Measurements from ENCODE around the gene KCNE4.

KCNE4 gene, protein sequence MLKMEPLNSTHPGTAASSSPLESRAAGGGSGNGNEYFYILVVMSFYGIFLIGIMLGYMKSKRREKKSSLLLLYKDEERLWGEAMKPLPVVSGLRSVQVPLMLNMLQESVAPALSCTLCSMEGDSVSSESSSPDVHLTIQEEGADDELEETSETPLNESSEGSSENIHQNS

DNA sequence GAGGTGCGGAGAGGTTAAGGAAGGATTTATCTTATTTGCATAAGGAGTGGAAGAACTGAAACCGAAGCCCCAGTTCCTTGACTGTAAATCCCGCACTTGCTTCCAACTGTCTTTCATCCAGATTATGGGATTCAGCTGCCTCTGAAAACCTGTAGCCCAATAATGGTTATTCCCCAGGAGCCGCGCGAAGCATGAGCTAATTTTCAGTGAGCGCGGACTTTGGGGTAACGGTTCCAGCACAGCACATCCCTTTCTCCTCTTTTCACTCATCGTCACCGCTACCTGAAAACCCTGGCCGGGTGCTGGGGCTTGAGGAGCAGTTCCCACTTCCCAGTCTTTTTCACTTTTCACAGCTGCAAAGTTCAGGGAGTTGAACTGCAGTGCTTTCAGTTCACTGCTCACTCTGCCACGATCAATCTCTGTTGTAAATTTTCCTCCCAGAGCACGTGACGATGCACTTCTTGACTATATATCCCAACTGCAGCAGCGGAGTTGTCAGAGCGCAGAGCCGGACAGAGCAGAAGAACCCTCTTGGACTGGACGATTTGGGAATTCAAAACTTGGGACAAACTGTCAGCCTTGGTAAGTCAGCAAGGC lies at the start of gene KCNE4:
KCNE4 (plus strand) TSS at position 498 of the 597 bp plus-strand sequence. CDS start 641 bp downstream, outside the sequence.
- no peak for DNase-seq

DNA sequence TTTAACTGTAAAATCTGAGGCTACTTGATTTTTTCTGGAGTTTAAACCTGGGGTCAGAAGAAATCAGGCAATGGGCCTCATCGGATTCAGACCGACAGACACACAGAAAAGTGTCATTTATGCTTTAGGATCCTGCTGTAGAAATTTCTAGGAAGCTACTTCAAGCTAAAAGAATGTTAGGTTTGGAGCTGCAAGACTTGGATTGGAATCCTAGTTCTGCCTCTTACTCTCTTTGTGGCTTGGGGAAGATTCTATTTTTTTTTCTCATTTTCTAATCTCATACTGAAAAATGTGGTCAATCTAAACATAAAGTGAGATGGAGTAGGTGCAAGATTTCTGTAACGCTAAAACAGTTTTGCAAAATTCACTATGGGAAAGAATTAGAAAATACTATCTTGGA lies 48.8 kb upstream of the KCNE4 start:
- no peak for DNase-seq

DNA sequence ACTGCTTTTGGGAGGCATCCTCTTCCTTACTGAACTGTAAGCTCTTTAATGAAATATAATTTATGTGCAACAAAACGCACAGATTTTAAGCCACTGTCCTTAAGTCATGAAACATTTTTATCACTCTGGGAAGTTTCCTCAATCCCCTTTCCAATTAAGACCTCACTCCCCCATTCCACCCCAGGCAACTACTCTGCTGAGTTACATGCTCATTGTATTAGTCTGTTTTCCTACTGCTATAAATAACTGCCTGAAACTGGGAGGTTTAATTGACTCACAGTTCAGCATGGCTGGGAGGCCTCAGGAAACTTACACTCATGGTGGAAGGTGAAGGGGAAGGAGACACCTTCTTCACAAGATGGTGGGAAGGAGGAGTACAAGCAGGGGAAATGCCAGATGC lies 46.5 kb upstream of the KCNE4 start:
- DNase-seq, result no peak

DNA sequence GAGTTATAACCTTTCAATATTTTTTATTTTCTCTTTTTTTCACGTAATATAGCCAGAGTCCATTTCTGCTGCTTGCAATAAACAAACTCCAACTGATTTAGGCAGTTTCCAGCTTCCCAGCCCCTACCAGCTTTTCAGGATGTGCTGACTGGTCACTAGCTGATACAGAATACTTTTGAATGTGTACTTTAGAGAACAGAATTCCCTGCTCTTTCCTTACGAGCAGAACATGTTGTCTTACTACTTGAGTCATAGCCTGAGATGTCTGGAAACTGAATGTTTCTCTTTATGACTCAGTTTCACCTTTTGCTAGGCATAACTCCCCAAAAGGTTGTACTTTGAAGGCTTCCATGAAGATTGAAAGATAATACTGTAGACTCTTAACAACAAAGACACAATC lies 44.5 kb upstream of the KCNE4 start:
- no peak for DNase-seq

DNA sequence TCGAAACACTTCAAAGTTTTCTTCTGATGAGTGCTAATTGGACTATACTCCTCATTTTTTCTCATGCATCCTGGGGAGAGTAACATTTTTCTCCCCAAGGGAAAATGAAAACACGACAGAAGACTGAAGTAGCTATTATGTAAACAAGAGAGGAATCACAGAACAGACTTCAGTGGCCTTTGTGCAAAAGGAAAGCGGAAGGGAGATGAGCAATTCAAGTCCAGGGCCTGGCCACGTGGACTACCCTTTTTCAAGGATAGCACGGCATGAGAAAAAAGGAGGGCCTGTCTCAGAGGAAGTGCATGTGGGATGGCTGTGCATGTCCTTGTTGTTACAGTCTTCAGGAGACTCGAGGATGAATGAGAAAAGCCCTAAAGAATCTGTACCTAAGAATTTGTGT lies 43.8 kb upstream of the KCNE4 start:
- DNase-seq, result no peak

DNA sequence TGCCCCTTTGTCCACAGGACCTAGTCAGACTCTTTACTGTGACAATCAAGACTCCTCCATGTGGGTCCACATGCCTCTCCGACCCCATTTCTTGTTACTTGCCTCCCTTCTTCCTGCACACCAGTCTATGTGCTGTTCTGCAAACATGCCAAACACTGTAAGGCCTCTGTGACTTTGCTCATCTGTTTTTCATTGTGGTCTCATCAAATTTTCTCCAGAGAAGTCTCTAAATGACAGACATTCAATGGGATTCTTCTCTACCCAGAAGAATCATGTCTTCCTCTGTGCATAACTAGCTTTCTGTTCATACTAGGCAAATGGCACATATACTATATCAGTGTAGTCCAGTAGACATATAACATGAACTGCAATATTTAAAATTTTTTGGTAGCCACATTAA lies 43.0 kb upstream of the KCNE4 start:
- no peak for DNase-seq

DNA sequence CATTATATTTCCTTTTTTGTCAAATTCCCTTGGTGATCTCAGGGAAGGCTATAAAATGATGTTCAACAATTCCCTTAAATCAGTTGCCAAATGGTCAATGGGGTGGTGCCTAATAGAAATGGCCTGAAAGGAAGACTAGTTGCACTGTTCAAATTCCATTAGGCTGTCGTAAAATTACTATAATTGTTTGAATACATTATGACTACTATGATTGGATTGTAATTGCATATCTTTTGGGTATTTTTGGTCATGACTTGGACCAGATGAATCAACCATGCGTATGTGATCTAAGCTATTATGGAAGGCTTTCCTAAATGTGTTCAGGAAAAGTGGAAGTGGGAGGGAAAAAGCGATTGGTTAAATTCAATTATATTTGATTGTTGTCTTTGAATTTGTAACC lies 41.3 kb upstream of the KCNE4 start:
- DNase-seq, result no peak

DNA sequence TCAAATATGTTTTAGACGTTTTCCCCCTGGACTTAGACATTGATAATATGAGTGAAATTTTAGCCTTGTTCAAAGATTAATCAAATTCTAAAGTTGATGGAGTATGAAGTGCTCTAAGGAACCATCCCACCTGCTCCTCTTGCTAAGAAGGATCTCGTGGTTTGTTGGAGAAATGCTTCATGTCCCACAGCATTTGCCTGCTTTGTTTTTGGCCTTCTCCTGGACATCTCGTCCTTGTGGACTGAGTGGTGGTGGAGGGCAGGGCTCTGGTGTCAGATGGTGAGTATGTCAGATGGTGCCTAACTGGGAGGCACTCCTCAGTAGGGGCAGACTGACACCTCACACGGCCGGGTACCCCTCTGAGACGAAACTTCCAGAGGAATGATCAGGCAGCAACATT lies 39.7 kb upstream of the KCNE4 start:
- DNase-seq, result no peak

DNA sequence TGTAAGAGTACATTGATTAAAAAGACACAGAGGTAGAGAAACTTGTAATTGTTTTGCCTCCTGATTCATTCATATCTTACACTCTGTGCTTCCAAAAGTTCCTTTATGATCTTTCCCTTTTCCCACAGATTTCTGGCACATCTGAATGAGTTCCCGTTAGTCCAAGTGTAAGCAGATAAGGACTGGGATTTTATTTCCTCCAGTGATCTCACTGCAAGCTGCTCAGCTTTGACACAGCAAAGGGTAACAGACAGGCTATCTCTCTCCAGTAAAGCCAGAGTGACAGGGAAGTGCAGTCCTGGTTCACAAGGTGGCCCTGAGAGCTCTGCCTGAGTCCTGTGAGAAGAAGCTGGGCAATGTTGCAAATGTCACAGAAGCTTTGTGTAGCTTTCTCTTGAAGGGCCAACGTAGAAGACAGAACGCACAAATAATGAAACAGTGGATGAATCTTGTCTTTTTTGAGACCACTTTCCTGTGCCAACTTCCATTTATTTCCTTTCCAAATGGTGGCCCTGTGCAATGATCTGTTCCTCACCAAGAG lies 32.5 kb upstream of the KCNE4 start:
- no peak for DNase-seq

DNA sequence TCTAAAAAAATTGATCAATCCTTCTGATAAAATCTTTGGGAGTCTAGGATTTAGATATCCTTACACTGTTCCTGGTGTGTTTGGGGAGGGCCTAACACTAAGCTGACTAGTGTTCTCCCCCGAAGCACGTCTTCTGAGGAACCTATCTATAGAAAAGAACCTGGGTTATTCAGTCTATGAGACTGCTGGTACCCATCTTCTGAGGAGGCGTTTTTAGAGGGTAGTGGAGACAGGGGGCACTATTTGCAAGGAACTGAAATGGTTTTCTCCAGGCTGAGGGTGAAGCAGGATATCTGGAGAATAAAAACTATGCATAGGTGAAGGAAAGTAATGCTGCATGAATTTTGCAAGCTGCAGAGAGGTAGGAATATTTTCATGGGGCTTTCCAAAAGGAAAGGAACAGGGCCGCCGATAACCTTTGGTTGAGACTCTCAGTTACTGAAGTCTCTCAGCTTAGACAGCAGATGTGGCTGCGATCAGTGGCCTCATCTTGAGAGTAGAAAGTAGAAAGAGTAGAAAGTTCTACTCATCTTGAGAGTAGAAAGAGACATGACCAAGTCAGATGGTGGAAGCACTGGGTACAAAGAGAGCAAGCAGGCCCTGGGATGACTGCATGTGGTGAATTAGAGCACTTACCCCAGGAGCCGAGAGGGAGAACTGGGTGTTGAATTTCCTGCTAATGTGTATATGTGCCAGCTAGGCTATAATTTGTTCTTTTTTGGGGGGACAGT lies 31.8 kb upstream of the KCNE4 start:
- no peak for DNase-seq

DNA sequence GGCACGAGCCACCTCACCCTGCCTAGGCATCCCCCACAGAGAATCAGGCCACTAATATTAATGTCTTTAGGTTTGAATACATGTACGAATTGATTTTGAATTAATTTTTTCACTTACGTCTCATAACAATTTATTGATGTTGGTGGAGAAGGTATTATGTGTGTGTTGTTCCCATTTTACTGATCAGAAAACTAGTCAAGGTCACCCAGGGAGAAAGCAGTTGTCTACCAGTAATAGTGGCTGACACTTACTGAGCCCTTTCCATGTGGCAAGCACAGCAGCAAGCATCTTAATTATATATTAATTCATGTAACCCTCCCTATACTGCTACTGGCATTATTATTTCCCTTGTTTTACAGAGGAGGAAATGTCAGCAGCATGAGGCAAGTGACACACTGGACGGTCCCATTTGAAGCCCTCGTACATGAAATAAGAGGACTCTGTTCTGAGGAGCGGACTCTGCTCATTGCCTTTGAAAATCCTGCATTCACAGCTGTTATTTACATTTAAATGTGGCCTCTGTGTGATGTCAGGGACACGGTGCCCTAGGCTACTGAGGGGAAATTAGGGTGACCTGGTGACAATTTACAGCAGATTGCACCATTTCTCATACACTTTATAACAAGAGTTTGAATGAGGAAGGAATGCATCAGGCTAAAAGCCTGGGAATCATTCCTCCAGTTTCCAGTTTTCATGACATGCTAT lies 30.9 kb upstream of the KCNE4 start:
- no peak for DNase-seq

DNA sequence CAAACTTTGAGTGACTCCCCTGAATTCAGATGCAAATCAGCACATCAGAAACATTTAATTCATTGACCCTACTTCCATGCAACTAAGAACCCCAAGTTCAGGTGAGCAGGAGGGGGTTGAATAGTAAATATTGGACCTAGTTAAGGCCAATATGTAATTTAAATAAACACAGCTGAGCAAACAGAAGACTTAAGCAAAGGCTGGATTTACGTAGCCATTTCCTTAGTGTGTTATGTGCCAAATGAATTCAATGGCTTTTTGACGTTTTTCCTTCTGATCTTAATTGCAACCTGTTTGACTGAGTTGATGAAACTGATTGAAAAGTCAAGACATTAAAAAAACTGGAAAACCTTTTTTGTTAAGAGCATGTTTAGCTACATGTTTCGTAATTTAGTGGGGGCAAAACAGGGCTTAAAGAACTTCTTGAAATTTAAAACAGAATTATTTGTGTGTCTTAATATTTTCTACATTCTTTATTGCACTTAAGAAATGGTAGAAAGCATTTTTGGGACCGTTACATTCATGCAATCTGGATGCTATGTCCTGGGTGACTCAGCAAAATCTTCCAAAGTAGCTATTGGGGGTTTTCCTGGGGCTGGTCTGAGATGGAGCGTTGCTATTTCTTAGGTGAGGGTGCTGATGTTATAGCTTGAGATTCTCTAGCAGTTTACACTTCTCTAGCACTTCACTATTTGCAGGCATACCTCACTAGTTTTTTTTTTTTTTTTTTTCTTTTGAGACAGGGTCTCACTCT lies 25.5 kb upstream of the KCNE4 start:
- no peak for DNase-seq

DNA sequence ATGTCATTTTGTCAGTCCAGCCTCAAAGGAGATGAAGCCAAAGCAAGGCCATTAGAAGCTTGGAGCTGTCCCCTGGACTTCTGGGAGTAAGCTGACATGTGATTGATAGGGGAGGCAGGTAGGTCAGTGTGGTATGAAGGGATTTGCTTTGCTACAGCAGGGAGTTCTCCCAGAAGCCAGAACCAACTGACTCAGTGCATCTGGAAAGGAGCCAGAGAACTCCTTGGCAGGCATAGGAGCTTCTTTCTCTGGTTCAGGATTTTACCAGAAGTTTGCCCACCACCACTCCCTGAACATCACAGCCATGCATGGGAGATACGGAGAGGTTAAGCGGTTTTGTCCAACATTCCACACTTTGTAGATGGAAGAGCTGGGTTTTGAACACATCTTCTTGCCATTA lies 24.5 kb upstream of the KCNE4 start:
- no peak for DNase-seq

DNA sequence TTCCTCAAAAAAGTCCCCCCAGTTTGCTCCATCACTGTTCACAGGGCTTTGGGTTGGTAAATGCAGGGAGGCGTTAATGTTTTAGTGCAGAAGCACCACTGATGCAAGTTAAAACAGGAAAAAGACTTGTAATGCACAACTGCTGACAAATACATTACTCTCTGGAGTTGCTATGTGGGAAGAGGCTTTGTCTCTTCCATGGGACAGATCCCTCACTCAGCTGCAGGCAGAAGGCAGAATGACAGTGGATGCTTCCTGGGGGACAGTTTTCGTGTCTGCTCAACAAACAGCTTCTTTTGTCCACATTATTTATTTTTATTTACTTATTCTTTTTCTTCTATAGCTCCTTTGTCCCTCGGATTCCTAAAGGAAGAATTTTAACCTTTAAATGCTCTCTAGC lies 22.7 kb upstream of the KCNE4 start:
- DNase-seq, result no peak

DNA sequence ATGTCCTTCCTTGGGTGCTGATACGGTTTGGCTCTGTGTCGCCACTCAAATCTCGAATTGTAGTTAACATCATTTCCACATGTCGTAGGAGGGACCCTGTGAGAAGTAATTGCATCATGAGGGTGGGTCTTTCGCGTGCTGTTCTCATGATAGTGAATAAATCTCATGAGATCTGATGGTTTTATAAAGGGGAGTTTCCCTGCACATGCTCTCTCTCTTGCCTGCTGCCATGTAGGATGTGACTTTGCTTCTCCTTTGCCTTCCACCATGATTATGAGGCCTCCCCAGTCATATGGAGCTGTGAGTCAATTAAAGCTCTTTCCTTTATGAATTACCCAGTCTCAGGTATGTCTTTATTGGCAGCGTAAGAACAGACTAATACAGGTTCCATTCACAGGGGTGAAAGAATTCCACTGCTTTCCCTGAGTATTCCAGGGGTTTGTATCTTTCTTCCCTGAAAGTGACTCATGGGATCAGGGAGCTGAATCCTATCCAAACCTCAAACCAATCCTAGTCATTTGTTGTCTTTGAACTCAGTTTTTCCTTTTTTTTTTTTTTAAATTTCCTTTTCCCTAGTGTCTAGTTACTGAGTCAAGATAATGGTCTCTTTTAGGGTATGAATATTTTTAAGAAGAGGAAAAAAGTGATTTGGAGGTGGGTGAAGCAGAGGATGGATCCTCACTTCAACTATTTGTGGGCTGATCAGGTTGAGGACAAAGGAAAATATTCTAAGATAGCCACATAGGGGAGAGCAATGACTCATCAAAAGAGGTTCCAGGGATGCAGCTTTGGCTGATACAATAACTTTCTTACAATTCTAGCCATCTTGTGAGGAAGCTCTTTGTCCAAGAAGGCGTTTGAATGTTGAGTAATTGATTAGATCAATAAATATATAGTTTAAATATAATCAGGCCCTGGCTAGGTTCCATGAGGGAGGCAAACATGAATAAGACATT lies 19.5 kb upstream of the KCNE4 start:
- DNase-seq, result no peak

DNA sequence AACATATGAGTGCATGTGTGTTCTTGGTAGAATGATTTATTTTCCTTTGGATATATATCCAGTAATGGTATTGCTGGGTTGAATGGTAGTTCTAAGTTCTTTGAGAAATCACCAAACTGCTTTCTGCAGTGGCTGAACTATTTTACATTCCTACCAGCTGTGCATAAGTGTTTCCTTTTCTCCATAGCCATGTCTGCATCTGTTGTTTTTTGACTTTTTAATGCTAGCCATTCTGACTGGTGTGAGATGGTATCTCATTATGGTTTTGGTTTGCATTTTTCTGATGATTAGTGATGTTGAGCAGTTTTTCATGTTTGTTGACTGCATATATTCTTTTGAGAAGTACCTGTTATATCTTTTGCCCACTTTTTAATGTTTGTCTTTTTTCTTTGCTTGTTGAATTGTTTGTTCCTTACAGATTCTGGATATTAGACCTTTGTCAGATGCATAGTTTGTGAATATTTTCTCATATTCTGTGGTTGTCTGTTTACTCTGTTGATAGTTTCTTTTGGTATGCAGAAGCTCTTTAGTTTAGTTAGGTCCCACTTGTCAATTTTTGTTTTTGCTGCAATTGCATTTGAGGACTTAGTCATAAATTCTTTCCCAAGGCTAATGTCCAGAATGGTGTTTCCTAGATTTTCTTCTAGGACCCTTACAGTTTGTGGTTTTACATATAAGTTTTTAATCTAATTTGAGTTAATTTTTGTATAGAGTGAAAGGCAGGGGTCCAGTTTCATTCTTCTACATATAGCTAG lies 17.6 kb upstream of the KCNE4 start:
- no peak for DNase-seq

DNA sequence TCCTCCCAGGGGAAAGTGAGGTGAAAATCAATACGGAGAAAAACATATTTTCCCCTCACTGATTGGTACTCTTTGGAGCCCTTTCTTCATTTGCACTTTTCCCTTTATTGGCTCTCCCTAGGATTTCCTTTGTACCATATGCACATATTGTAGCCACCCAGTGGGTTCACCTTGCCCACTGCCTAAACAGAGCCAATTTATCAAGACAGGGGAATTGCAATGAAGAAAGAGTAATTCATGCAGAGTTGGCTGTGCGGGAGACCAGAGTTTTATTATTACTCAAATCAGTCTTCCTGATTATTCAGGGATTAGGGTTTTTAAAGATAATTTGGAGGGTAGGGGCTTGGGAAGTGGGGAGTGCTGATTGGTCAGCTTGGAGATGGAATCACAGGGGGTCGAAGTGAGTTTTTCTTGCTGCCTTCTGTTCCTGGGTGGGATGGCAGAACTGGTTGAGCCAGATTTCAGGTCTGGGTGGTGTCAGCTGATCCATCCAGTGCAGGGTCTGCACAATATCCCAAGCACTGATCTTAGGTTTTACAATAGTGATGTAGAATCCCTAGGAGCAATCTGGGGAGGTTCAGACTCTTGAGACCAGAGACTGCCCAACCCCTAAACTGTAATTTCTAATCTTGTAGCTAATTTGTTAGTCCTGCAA lies 15.1 kb upstream of the KCNE4 start:
- no peak for DNase-seq

DNA sequence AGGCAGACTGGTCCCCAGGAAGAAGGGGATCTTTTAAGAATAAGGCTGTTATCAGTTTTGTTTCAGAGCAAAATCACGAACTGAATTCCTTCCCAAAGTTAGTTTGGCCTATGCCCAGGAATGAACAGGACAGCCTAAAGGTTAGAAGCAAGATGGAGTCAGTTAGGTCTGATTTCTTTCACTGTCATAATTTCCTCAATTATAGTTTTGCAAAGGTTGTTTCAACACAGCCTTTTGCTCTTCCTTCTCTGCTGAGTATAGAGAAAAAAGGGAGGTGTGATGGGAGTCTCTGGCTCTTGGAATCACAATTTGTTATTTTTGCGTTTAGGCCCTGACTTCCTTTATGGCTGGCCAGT lies 14.6 kb upstream of the KCNE4 start:
- no peak for DNase-seq

DNA sequence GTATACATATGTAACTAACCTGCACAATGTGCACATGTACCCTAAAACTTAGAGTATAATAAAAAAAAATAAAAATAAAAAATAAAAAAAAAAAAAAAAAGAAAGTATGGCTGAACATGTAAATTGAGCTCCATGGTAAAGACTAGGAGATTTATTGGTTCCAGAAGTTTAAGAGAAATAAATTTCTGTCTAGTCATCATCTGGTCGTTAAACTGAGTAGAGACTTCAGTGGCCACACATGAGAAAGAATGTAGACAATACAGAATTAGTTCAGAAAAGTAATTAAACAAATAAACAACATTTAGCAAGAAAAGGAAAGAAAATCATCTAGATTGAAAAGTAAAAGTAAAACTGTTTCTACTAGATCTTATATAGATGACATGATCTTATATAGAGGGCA lies 12.4 kb upstream of the KCNE4 start:
- no peak for DNase-seq

DNA sequence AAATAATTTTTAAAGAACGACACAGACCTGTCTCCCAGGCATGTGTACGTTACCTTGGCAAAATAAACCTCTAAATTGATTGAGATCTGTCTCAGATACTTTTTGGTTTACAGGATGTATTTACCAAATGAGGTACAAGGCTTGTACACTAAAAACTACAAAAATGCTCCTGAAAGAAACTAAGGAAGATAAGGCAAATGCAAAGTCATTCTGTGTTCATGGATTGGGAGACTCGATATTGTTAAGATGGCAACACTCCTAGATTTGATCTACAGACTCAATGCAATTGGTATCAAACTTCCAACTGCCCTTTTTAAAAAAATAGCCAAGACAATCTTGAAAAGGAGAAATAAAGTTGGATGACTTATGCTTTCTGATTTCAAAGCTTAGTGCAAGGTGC lies 11.5 kb upstream of the KCNE4 start:
- DNase-seq, result no peak

Measured in suppressor macrophage treated with lipopolysaccharide for 4 hours (primary cell).